HG02981 (cell line): Measurements from ENCODE around the gene ZNF705A.
"Not testable (repeated sequence)": the region's sequence is repeated elsewhere in the genome, so short reads cannot be mapped to it uniquely, and the experiment has no call there.

Source experiments
- ATAC-seq: cut with Tn5 transposase; IDR thresholded peaks from one replicate; pipeline ENCODE4 v1.9.1; 2021; ENCODE audit warnings: mild to moderate bottlenecking, moderate library complexity; ENCODE audit not compliant: unreplicated experiment

Gene ZNF705A

DNA sequence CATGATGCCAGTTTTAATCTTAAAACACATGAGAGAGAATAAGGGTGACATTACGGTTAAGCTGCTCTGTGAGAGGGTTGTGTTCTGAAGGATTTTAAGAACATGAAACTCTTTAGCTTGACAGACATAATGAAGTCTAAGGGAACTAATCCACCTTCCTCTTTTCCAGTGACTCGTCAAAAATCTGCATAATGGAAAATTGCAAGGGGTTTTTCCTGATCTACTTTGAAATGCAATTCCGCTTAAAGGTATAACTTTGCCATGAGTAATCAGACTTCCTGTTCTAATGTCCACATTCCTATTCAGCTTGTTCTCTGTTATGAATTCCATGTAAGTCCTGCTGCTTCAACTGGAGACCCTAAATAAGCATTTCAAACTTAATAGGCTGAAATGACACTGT is at the start of gene ZNF705A:
Gene ZNF705A, plus strand, starts transcription at position 171 of the 400 bp plus-strand sequence. CDS start 15,611 bp downstream, outside the sequence.
- ATAC-seq, result no peak

DNA sequence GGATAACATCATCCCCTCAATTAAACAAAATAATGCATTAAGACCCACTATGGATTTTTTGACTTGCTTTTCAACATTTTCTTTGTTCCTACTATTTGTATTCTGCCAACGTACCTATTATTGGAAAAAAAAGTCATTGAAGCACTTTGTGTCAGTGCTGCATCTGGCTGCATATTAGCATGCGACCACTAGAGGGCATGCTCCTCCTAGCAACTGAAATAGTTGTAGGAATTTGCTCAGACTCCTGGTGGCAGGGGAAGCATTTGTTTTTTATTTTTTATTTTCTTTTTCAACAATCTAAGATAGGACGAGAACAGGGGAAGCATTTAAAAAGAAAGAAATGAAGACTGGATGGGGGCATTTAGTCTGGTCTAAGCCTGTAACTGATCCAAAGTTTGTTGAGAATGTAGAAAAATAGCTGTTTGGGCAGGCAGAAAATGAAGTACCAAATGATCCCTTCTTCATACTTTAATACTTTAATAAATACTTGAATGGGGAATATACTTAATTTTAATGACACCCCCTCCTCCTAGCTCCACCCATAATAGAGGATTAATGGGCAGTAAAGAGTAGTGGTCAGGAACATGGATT is 47.9 kb upstream of the ZNF705A start:
- ATAC-seq, result no peak

DNA sequence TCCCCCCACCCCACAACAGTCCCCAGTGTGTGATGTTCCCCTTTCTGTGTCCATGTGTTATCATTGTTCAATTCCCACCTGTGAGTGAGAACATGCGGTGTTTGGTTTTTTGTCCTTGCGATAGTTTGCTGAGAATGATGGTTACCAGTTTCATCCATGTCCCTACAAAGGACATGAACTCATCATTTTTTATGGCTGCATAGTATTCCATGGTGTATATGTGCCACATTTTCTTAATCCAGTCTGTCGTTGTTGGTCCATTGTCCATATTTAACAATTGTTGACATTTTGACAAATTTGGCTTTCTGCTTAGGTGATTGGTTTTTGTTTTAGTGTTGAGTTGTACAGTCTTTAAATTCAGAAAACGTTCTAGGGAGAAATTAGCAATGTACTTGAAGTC is 43.7 kb upstream of the ZNF705A start:
- not testable (repeated sequence) for ATAC-seq

DNA sequence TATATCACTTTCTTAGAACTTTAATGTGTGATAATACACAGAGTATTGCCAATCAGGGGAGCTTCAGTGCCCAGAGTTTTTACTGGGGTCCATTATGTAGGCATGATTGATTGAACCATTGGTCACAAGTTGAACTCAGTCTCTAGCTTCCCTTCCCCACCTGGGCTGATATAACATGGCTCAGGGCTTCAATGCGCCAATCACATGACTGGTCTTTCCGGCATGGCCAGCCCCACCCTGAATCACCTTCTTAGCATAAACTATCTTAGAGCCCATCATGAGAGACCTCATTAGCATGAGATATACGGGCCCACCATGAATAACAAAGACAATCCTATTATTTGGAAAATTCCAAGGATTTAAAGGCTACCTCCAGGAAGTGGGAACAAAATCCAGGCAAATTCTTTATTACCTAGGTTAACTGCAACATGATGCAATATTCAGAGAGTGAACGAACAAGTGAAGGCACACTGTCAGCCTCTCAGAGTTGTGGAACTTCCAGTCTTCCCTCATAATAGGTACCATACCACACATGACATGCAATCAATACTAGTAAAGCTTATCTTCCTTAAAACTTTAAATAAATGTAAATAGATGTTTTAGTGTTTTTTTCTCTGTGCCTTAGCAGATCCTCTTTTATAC is 36.6 kb upstream of the ZNF705A start:
- no peak for ATAC-seq

DNA sequence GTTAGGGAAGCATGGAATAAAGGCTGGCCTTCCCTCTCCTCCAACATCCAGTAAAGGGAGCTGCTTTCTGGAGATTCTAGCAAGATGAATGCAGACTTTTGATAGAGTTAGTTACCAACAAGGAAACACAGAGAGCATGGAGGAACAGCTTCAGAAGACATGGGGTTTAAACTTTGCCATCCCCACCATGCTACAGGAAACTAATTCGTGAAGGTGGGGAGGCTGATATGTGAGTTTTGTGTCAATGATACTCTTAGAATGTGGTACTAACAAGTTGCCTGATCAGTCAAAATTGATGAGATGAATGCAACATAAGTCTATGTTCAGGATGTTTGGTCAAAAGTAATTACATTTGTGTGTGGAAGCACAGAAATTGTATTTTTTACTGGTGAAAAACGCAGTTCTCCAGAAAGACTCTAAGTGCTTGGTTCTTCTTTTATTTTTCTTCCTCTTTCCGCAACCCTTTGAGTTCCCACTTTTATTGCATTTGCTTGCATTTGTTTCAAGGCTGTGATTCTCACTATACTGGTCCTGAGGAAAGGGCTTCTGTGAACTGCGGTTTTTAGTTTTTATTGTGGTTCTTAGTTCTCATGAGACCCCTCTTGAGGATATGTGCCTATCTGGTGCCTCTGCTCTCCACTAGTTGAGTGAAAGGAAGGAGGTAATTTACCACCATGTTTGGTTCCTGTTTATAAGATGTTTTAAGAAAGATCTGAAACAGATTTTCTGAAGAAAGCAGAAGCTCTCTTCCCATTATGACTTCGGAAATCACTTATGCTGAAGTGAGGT is 33.5 kb upstream of the ZNF705A start, which contains the start of gene CLEC4A:
Gene CLEC4A, plus strand, starts transcription at position 494 of the 789 bp plus-strand sequence. Its CDS starts 262 bp downstream, at position 756.
- no peak for ATAC-seq

DNA sequence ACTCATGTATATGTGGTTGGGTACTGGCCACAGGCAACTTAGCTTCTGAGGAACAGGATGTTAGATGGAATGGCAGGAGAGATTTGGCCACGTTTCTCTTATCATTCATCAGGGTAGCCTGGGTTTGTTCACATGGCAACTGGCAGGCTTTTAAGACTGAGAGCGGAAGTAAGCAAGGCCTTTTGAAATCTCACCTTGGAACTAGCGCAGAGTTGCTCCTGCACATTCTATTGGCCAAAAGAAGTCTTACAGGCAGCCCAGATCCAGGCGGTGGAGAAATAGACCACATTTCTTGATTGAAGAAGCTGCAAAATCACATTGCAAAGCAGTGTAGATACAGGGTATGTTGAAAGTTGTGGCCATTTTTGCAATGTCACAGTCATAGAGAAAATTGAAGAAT is 29.7 kb upstream of the ZNF705A start:
- ATAC-seq, result no peak

DNA sequence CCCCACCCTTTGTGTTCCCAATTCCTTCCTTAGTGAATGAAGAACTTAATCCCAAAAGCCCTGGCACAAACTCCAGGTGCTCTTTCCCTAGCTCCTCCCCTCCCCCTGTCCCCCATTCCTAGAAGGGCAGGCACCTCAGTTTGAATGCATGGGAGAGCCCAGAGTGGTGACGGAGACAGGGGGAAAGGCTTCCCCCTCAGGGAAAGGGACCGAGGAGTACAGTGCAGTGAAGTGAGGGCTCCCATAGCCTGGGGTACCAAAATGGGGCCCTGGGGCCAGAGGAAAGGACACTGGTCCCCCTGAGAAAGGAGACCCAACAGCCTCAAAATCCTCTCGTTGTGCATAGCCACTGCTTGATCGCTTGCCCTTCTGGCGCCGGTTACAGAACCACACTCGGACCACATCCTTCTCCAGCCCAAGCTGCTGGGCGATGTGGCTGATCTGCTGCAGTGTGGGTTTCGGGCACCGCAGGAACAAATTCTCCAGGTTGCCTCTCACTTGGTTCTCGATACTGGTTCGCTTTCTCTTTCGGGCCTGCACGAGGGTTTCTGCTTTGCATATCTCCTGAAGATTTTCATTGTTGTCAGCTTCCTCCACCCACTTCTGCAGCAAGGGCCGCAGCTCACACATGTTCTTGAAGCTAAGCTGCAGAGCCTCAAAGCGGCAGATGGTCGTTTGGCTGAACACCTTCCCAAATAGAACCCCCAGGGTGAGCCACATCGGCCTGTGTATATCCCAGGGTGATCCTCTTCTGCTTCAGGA is 23.0 kb upstream of the ZNF705A start:
- not testable (repeated sequence) for ATAC-seq

DNA sequence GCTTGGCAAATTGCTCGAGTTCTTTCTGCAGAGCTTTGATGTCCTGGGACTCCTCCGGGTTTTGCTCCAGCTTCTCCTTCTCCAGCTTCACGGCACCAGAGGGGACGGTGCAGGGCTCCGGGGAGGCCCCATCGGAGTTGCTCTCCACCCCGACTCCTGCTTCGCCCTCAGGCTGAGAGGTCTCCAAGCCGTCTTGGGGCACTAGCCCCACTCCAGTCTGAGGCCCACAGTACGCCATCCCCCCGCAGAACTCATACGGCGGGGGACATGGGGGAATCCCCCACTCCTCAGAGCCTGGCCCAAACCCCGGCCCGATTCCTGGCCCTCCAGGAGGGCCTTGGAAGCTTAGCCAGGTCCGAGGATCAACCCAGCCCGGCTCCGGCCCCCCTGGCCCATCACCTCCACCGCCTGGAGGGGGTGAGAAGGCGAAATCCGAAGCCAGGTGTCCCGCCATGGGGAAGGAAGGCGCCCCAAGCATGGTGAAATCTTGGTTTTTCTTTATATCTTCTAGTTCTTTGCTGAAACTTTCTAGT is 22.4 kb upstream of the ZNF705A start:
- ATAC-seq, result not testable (repeated sequence)

DNA sequence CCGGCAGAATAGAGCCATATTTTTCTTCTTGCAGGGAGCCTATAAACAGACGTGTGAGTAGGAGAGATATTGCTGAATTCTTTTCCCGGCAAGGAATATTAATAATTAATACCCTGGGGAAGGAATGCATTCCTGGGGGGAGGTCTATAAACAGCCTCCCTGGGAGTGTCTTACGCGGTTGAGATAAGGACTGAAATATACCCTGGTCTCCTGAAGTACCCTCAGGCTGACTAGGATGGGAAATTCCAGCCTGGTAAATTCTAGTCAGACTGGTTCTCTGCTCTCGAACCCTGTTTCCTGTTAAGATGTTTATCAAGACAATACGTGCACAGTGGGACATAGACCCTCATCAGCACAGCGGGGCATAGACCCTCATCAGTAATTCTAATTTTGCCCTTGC is 15.2 kb upstream of the ZNF705A start:
- ATAC-seq, result not testable (repeated sequence)

DNA sequence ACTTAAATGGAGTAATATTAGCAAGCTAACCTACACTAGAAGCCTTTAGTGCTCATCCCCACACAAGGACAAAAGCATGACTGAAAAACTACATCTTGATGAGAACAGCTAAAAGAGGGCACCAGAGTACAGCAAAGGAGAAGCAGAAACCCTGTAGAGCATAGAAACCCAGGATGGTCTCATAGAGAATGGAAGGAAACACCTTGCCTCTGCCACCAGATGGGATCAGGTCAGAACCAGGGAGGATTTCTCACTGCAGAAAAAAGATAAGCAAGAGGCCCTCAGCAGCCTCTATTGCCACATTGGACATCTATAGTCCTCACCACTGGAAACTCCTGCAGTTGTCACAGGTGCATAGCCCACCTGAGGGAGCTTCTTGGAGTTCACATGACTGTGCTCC is 13.6 kb upstream of the ZNF705A start:
- ATAC-seq, result no peak

DNA sequence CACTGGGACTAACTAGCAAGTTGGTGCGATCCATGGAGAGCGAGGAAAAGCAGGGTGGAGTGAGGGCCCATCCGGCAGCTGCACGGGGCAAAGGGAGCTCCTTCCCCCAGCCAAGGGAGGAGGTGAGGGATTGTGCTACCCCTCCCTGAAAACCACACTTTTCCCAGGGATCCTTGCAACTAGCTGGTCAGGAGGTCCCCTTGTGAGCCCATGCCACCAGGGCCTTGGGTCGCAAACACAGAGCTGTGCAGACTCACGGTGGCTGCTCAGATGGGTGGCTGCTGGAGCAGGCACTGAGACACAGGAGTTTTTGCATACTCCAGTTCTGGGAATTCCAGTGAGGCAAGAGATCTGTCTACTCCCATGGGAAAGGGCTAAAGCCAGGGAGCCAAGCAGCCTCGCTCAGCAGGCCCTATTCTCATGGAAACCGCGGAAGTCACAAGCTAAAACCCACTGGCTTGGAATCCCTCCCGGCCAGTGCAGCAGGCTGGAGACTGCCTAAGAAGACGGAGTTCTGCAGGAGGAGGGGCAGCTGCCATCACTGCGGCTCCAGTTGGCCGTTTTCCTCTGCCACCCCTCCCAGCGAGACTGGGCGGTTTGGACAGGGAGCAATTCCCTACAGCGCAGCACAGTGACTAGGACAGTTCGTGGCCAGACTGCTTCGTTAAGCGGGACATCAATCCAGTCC is 10.9 kb upstream of the ZNF705A start:
- ATAC-seq, result no peak

DNA sequence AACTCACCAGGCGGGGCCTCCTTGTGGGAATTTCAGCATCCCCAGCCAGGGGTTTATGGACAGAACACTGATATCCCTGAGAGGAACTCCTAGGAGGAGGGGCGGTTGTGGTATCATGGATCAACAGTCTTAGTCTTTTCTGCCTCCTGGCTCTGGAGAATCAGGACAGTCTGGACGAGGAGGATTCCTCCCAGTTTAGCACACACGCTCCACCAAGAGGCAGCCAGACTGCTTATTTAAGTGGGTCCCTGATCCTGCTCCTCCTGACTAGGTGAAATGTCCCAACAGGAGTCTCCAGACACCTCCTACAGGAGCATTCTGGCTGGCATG is 10.4 kb upstream of the ZNF705A start:
- no peak for ATAC-seq

DNA sequence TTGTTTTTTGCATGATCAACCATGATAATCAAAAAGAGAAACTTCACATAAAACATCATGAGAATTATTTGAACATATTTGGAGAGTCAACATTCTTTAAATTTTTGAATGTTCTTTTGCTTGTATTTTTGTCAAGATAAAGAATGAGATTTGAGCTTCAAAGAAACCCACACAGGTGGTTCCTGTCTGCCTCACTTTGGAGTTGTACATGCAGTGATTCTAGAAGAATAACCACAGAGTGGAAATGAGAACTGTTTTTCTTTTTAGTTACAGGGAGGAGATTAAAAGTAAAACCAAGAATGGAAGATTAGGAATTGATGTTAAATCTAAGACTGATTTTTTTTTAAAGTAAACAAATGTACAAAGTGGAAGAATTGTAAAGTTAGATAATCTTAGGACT is 2.3 kb upstream of the ZNF705A start:
- no peak for ATAC-seq

DNA sequence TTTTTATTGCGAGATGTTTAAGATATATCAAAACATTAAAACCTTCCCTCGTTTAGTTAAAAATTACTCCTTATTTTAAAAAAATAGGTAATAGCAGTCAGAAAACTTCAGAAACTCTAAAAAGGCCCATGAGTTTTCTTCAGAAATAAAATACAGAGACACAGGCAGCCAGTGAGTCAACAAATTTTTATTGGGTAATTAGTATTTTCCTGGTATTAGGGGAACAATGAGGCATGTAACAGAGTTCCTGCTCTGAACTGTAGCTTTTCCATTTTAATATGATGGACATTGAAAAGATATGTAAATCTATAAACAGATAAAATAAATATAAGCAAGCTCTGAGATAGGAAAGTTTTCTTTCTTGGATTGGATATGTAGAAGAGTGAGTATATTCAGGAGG is 399 bp upstream of the ZNF705A start:
- no peak for ATAC-seq

DNA sequence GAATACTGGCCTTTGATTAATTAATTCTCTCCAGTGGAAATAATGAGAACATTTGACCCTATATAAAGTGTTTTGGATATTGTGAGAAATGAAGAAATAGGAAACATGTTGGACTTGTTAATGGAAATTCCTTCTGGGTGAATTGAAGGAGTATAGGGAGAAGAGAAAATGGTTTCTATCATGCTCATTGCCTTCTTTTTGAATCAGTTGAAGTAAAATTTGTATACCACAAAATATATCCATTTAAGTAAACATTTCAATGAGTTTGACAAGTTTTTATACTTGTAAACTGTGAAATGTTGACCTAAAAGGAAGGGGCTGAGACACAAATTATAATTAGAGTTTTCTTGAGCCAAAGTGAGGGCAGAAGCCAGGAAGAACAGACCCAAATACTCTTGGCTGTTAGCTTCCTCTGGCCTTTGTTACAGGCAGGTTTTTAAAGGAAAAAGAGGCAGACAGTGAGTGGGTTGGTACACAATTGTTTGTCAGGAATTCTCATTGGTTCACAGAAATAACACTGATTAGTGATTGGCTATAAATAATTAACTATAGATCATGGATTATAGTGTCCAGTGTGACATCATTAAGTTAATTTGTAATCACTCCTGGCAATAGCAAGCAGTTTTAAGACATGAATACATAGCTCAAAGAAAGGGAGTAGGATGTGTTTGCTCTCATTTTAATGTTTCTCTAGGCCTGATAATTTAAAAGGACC is 826 bp downstream of the ZNF705A start:
- no peak for ATAC-seq

DNA sequence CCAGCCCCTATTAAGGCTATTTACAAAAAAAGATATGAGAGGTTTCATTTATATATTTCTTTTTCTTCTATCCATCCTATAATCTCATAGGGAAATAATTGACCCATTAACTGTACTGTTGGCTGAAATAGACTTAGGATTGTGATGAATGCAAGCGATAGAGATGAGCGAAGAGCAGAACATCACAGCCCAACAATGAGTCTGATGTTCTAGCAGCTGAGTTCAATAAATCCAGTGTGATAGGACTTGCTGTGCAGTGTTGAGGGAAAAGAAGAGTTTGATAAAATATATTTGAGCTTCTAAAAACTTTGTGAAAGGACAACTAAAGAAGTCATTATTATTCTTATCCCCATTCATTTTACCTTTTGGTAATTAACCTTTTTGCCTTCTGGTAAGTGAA is 16.1 kb downstream of the ZNF705A start:
- ATAC-seq, result not testable (repeated sequence)

DNA sequence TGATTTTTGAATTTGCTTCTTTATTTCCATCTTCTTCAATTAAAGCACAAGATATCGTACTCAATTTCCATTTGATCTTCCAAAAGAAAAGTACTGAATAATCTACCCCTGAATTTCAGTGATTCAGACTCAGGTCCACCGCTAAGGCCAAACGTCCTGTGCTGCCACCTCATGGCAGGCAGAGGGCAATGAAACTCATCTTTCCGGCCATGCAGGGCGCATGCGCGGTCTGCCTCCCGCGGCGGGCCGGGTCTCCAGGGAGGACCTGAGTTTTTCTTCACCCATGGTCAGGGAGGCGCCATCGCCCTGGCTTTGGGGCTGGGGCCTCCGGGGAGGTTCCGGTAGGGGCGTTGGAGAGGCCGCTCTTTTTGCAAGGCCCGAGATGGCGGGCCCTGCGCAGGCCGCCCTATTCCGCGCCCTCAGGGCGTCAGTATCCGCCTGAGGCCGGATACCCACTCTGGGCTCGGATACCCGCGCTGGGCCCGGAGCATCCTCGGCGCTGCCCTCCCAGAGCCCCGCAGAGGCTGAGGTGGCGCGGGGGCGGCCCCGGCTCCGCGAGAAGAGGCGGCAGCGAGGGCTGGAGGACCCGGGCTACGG is 23.3 kb downstream of the ZNF705A start:
- ATAC-seq, result not testable (repeated sequence)

DNA sequence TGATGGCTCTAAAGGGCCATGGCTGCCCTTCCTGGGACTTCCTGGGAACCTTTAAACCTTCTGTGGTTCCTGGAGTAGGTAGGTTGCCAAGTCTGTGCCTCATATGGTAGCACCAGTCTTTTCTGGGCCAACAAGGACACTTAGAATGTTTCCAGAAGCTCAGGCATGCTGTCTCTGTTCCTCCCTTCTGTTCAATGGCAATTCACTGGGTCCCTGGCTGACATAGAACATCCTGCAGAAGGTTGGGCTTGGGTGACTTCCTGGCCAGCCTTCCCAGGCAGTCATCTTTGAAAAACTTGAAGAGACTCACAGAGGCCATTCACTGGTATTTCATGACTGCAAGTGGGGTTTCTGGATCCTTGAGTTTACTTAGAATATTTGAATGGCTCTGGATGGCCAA is 24.5 kb downstream of the ZNF705A start:
- ATAC-seq, result not testable (repeated sequence)

DNA sequence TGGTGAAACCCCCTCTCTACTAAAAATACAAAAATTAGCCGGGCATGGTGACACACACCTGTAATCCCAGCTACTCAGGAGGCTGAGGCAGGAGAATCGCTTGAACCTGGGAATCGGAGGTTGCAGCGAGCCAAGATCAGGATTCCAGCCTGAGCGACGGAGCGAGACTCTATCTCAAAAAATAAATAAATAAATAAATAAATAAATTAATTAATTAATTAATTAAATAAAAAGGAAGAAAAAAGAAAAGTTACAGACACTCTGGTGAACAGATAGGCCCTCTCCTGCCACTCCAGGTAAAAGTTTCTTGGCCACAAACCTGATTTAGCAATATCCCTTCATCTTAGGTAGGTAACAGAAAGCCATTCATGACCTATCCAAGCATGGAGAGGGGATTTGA is 26.1 kb downstream of the ZNF705A start:
- ATAC-seq, result not testable (repeated sequence)
